HEK293 (cell line): Measurements from ENCODE around the gene DVL1.
A peak's percentile ranks its signal among the peaks of the same experiment; 100 is the strongest.

Experiments
- IKZF3 ChIP-seq: fragments of 450-650 bp; IDR thresholded peaks from 2 replicates; pipeline ENCODE4 v1.5.0; 2018; ENCODE audit warnings: missing biosample characterization, mild to moderate bottlenecking, missing genetic modification characterization, moderate library complexity
- KLF1 ChIP-seq: fragments of 450-650 bp; formaldehyde crosslinking; IDR thresholded peaks from 2 replicates; pipeline ENCODE4 v1.5.1; 2016; ENCODE audit warnings: missing biosample characterization, missing genetic modification characterization
- KLF16 ChIP-seq: fragments of 450-650 bp; formaldehyde crosslinking; IDR thresholded peaks from 2 replicates; pipeline ENCODE4 v1.5.1; 2017; ENCODE audit warnings: missing biosample characterization, missing genetic modification characterization
- KLF9 ChIP-seq: fragments of 450-650 bp; formaldehyde crosslinking; IDR thresholded peaks from 2 replicates; pipeline ENCODE4 v1.5.1; 2016; ENCODE audit warnings: missing biosample characterization, missing genetic modification characterization, low read depth
- MYNN ChIP-seq: fragments of 450-650 bp; formaldehyde crosslinking; IDR thresholded peaks from 2 replicates; pipeline ENCODE4 v1.5.1; 2016; ENCODE audit warnings: missing biosample characterization, missing genetic modification characterization, borderline replicate concordance
- SP2 ChIP-seq: fragments of 450-650 bp; formaldehyde crosslinking; IDR thresholded peaks from 2 replicates; pipeline ENCODE4 v1.5.1; 2016; ENCODE audit warnings: missing biosample characterization, missing genetic modification characterization
- ZBTB11 ChIP-seq: fragments of 450-650 bp; formaldehyde crosslinking; conservative IDR thresholded peaks from 2 replicates; pipeline ENCODE4 v1.5.1; 2016; ENCODE audit warnings: low read depth, missing biosample characterization, missing genetic modification characterization
- ZBTB44 ChIP-seq: fragments of 450-650 bp; IDR thresholded peaks from 2 replicates; pipeline ENCODE4 v1.5.1; 2018; ENCODE audit warnings: missing biosample characterization, mild to moderate bottlenecking, missing genetic modification characterization
- ZFHX2 ChIP-seq: fragments of 450-650 bp; formaldehyde crosslinking; conservative IDR thresholded peaks from 2 replicates; pipeline ENCODE4 v1.5.1; 2016; ENCODE audit warnings: missing biosample characterization, missing genetic modification characterization
- ZNF169 ChIP-seq: fragments of 450-650 bp; formaldehyde crosslinking; IDR thresholded peaks from 2 replicates; pipeline ENCODE4 v1.5.1; 2016; ENCODE audit warnings: missing biosample characterization, missing genetic modification characterization
- ZNF19 ChIP-seq: fragments of 450-650 bp; formaldehyde crosslinking; IDR thresholded peaks from 2 replicates; pipeline ENCODE4; 2016; ENCODE audit warnings: missing biosample characterization, missing genetic modification characterization, low read depth
- ZNF24 ChIP-seq: fragments of 450-650 bp; formaldehyde crosslinking; IDR thresholded peaks from 2 replicates; pipeline ENCODE4 v1.5.1; 2016; ENCODE audit warnings: missing biosample characterization, missing genetic modification characterization
- ZNF26 ChIP-seq: fragments of 450-650 bp; formaldehyde crosslinking; IDR thresholded peaks from 2 replicates; pipeline ENCODE4 v1.5.1; 2016; ENCODE audit warnings: missing biosample characterization, missing genetic modification characterization
- ZNF311 ChIP-seq: fragments of 450-650 bp; formaldehyde crosslinking; IDR thresholded peaks from 2 replicates; pipeline ENCODE4 v1.5.1; 2017; ENCODE audit warnings: missing biosample characterization, missing genetic modification characterization, borderline replicate concordance
- ZNF335 ChIP-seq: fragments of 450-650 bp; formaldehyde crosslinking; conservative IDR thresholded peaks from 2 replicates; pipeline ENCODE4 v1.5.1; 2016; ENCODE audit warnings: missing biosample characterization, missing genetic modification characterization
- ZNF341 ChIP-seq: fragments of 450-650 bp; formaldehyde crosslinking; IDR thresholded peaks from 2 replicates; pipeline ENCODE4; 2016; ENCODE audit warnings: low read depth, missing biosample characterization, missing genetic modification characterization
- ZNF37A ChIP-seq: fragments of 450-650 bp; IDR thresholded peaks from 2 replicates; pipeline ENCODE4 v1.5.1; 2018; ENCODE audit warnings: missing biosample characterization, missing genetic modification characterization
- ZNF514 ChIP-seq: fragments of 450-650 bp; formaldehyde crosslinking; IDR thresholded peaks from 2 replicates; pipeline ENCODE4 v1.5.1; 2016; ENCODE audit warnings: missing biosample characterization, missing genetic modification characterization
- ZNF530 ChIP-seq: fragments of 450-650 bp; formaldehyde crosslinking; IDR thresholded peaks from 2 replicates; pipeline ENCODE4 v1.5.1; 2016; ENCODE audit warnings: low read depth, missing biosample characterization, missing genetic modification characterization
- ZNF544 ChIP-seq: fragments of 450-650 bp; formaldehyde crosslinking; IDR thresholded peaks from 2 replicates; pipeline ENCODE4 v1.5.0; 2017; ENCODE audit warnings: missing biosample characterization, missing genetic modification characterization
- ZNF549 ChIP-seq: fragments of 450-650 bp; IDR thresholded peaks from 2 replicates; pipeline ENCODE4 v1.5.1; 2018; ENCODE audit warnings: missing biosample characterization, missing genetic modification characterization, mild to moderate bottlenecking, inconsistent platforms, moderate library complexity
- ZNF596 ChIP-seq: fragments of 450-650 bp; IDR thresholded peaks from 2 replicates; pipeline ENCODE4 v1.5.0; 2018; ENCODE audit warnings: missing biosample characterization, mild to moderate bottlenecking, missing genetic modification characterization, moderate library complexity
- ZNF645 ChIP-seq: fragments of 450-650 bp; formaldehyde crosslinking; IDR thresholded peaks from 2 replicates; pipeline ENCODE4; 2016; ENCODE audit warnings: missing biosample characterization, missing genetic modification characterization
- ZNF677 ChIP-seq: fragments of 450-650 bp; IDR thresholded peaks from 2 replicates; pipeline ENCODE4 v1.5.0; 2018; ENCODE audit warnings: missing biosample characterization, mild to moderate bottlenecking, missing genetic modification characterization, moderate library complexity
- ZNF747 ChIP-seq: fragments of 450-650 bp; formaldehyde crosslinking; IDR thresholded peaks from 2 replicates; pipeline ENCODE4 v1.5.1; 2016; ENCODE audit warnings: missing biosample characterization, missing genetic modification characterization
- ZNF76 ChIP-seq: fragments of 450-650 bp; formaldehyde crosslinking; IDR thresholded peaks from 2 replicates; pipeline ENCODE4; 2016; ENCODE audit warnings: low read depth, missing biosample characterization, missing genetic modification characterization, borderline replicate concordance

Gene DVL1

GRCh38 chr1:1299686-1300351, 49.4 kb downstream of the DVL1 start (continued):
- TF ChIP-seq ZBTB11 (tag by site-specific recombination) (no peak), ZNF544 (tag by site-specific recombination) (no peak), KLF1 (peak; percentile 72), ZNF596 (tag by site-specific recombination) (no peak), ZNF37A (no peak), ZNF549 (tag by site-specific recombination) (no peak), ZNF169 (no peak), IKZF3 (tag by site-specific recombination) (no peak), ZNF645 (tag by site-specific recombination) (no peak), ZNF677 (tag by site-specific recombination) (no peak), ZBTB44 (tag by site-specific recombination) (no peak), SP2 (tag by site-specific recombination) (no peak), ZFHX2 (tag by site-specific recombination) (peak; percentile 75), ZNF26 (tag by site-specific recombination) (no peak), ZNF76 (tag by site-specific recombination) (no peak), MYNN (tag by site-specific recombination) (no peak), ZNF335 (tag by site-specific recombination) (no peak), ZNF747 (tag by site-specific recombination) (no peak), ZNF19 (tag by site-specific recombination) (no peak), ZNF530 (tag by site-specific recombination) (no peak), KLF9 (tag by site-specific recombination) (no peak), ZNF24 (tag by site-specific recombination) (no peak), KLF16 (tag by site-specific recombination) (no peak), ZNF514 (tag by site-specific recombination) (no peak), ZNF311 (tag by site-specific recombination) (no peak), ZNF341 (tag by site-specific recombination) (no peak)
